ENCODE data around the gene TEX55. TPM values are rescaled to one million over a fixed set of nuclear protein-coding genes. Genes with fewer than 3 reads are reported as not detected.
"Not testable (repeated sequence)": the region's sequence is repeated elsewhere in the genome, so short reads cannot be mapped to it uniquely, and the experiment has no call there.

TEX55 gene
- total RNA-seq, 2 experiments from 2014 or later, result not detected

- Mint-ChIP-seq H3K4me1 (ENCODE audit: low read depth) (no peaks in the 10 kb centered on the region), H3K4me3 (no peak overlapping the region), H3K9me3 (no peaks in the 10 kb centered on the region), H3K27ac (no peak overlapping the region), H3K36me3 (ENCODE audit: low read depth) (no peaks in the 10 kb centered on the region), H3K27me3 (no peaks in the 10 kb centered on the region)
- Histone ChIP-seq H3K27ac (ENCODE audit: low read depth in 1 of 2, low read length in 2 of 2) (no peak overlapping the region), H3K27me3 (ENCODE audit: control insufficient read depth in 1 of 2, insufficient read depth in 2 of 2, low read length in 2 of 2) (no peaks in the 10 kb centered on the region), H3K9me3 (ENCODE audit: control insufficient read depth in 1 of 2, insufficient read depth in 1 of 2, low read length in 2 of 2) (no peaks in the 10 kb centered on the region), H3K4me3 (ENCODE audit: low read length) (no peak overlapping the region), H3K4me1 (ENCODE audit: insufficient read depth, low read length) (no peaks in the 10 kb centered on the region), H3K36me3 (ENCODE audit: insufficient read depth, low read length) (no peaks in the 10 kb centered on the region)
- DNase-seq (no peak), ATAC-seq (ENCODE audit: poor library complexity) (no peak)
- no peak for TF ChIP-seq CTCF (IDR thresholded peaks at IDR 0.05)
- ChIA-PET CTCF (interaction anchor here (10.2 kb wide), 1 partner anchor 216 kb away, joined by 134 read pairs; no protein-coding TSS in a partner anchor), POLR2A (interaction anchor here (1.3 kb wide), 1 partner anchor 141 kb away, joined by 4 read pairs; the partner anchor contains the start of gene B4GALT4)
- intact Hi-C loops (cut with DNase I, micrococcal nuclease), result loop anchor here (1.0 to 5.0 kb wide), 3 partner anchors 65 to 254 kb away; partner anchors contain the start of genes IGSF11 (in 2 of the 2) and B4GALT4 (in 1 of the 2)
These were observed 46.2 kb upstream of the TEX55 start for GRCh38 chr3:119099785-119100184.

- no peaks in the 10 kb centered on the region for H3K4me1 ChIP-seq (ENCODE audit: insufficient read depth, low read length)
- H3K27me3 Mint-ChIP-seq, result no peaks in the 10 kb centered on the region
- H3K27ac ChIP-seq (ENCODE audit: low read depth in 1 of 2, low read length in 2 of 2), result no peak overlapping the region
- no peak overlapping the region for H3K4me3 Mint-ChIP-seq
- H3K9me3 ChIP-seq (ENCODE audit: control insufficient read depth in 1 of 2, insufficient read depth in 1 of 2, low read length in 2 of 2), result no peaks in the 10 kb centered on the region
- ChIA-PET POLR2A (no interaction called here), CTCF (interaction anchor here (1.1 kb wide), 1 partner anchor 219 kb away, joined by 3 read pairs; no protein-coding TSS in a partner anchor)
- no peak for TF ChIP-seq CTCF (IDR thresholded peaks at IDR 0.05)
- no peak for DNase-seq
- H3K27ac Mint-ChIP-seq, result no peak overlapping the region
- H3K36me3 ChIP-seq (ENCODE audit: insufficient read depth, low read length), result no peaks in the 10 kb centered on the region
- H3K9me3 Mint-ChIP-seq, result no peaks in the 10 kb centered on the region
- H3K4me3 ChIP-seq (ENCODE audit: low read length), result no peak overlapping the region
- intact Hi-C loops (cut with DNase I, micrococcal nuclease), result no loop called here
- ATAC-seq (ENCODE audit: poor library complexity), result no peak
- H3K4me1 Mint-ChIP-seq (ENCODE audit: low read depth), result no peaks in the 10 kb centered on the region
- no peaks in the 10 kb centered on the region for H3K36me3 Mint-ChIP-seq (ENCODE audit: low read depth)
- H3K27me3 ChIP-seq (ENCODE audit: control insufficient read depth in 1 of 2, insufficient read depth in 2 of 2, low read length in 2 of 2), result no peaks in the 10 kb centered on the region
These were observed 41.9 kb upstream of the TEX55 start for GRCh38 chr3:119104031-119104430.

DNA sequence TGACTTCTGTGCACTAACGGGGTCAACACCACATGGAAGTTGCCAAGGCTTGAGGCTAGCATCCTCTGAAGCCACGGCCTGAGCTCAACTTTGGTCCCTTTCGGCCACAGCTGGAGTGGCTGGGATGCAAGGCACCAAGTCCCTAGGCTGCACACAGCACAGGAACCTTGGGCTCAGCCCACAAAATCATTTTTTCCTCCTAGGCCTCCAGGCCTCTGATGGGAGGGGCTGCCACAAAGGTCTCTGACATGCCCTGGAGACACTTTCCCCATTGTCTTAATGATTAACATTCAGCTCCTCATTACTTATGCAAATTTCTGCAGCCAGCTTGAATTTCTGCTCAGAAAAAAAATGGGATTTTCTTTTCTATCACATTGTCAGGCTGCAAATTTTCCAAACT, 27.6 kb upstream of the TEX55 start:
- H3K4me3 ChIP-seq (ENCODE audit: low read length); H3K9me3 Mint-ChIP-seq; H3K36me3 ChIP-seq (ENCODE audit: insufficient read depth, low read length); H3K4me3 Mint-ChIP-seq; H3K4me1 ChIP-seq (ENCODE audit: insufficient read depth, low read length); intact Hi-C loops (cut with DNase I, micrococcal nuclease); H3K4me1 Mint-ChIP-seq (ENCODE audit: low read depth); H3K27me3 ChIP-seq (ENCODE audit: control insufficient read depth in 1 of 2, insufficient read depth in 2 of 2, low read length in 2 of 2); DNase-seq; POLR2A ChIA-PET; H3K27ac Mint-ChIP-seq; H3K36me3 Mint-ChIP-seq (ENCODE audit: low read depth); ATAC-seq (ENCODE audit: poor library complexity); H3K27ac ChIP-seq (ENCODE audit: low read depth in 1 of 2, low read length in 2 of 2): not testable (repeated sequence)
- peaks cover 30% of the 10 kb centered on the region for H3K27me3 Mint-ChIP-seq
- CTCF ChIA-PET, result interaction anchor here (0.6 kb wide), 1 partner anchor 24 kb away, joined by 3 read pairs; no protein-coding TSS in a partner anchor
- peaks cover 0 to 14% of the 10 kb centered on the region in 2 experiments for H3K9me3 ChIP-seq (ENCODE audit: control insufficient read depth in 1 of 2, insufficient read depth in 1 of 2, low read length in 2 of 2)

DNA sequence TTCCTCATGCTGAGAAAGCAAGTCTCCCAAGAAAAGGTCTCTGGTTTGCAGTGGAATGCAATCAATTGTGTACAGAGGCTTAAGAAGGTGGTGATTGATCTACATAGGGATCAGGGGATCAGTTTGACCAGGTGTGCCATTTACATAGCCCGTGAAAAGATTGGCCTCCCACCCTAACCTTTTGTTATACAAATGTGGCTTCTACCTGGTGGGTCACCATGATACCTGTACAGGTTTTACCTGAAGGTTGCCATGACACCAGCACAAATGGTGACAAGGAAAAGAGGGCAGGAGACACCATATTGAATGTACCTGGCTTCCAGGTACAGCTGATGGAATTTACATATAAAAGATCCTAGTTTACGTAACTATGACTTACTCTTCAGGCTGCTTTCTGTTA, 25.5 kb upstream of the TEX55 start:
- peaks cover 27% of the 10 kb centered on the region for H3K27me3 Mint-ChIP-seq
- H3K4me1 Mint-ChIP-seq (ENCODE audit: low read depth), result no peaks in the 10 kb centered on the region
- peaks cover 4% of the 10 kb centered on the region for H3K9me3 Mint-ChIP-seq
- H3K36me3 Mint-ChIP-seq (ENCODE audit: low read depth), result peaks cover 4% of the 10 kb centered on the region
- no peak for TF ChIP-seq CTCF (IDR thresholded peaks at IDR 0.05)
- DNase-seq (no peak), ATAC-seq (ENCODE audit: poor library complexity) (no peak)
- ChIA-PET POLR2A (no interaction called here), CTCF (no interaction called here)
- Histone ChIP-seq H3K4me1 (ENCODE audit: insufficient read depth, low read length) (no peaks in the 10 kb centered on the region), H3K27me3 (ENCODE audit: control insufficient read depth in 1 of 2, insufficient read depth in 2 of 2, low read length in 2 of 2) (peaks cover 0 to 2% of the 10 kb centered on the region in 2 experiments), H3K27ac (ENCODE audit: low read depth in 1 of 2, low read length in 2 of 2) (no peak overlapping the region), H3K36me3 (ENCODE audit: insufficient read depth, low read length) (no peaks in the 10 kb centered on the region), H3K9me3 (ENCODE audit: control insufficient read depth in 1 of 2, insufficient read depth in 1 of 2, low read length in 2 of 2) (peaks cover 0 to 7% of the 10 kb centered on the region in 2 experiments), H3K4me3 (ENCODE audit: low read length) (no peak overlapping the region)
- intact Hi-C loops (cut with DNase I, micrococcal nuclease), result no loop called here
- H3K27ac Mint-ChIP-seq, result no peak overlapping the region
- H3K4me3 Mint-ChIP-seq, result no peak overlapping the region
